B cell (primary cell): Measurements from ENCODE around the gene GNG7.

Experiments used
- EZH2 ChIP-seq: IDR thresholded peaks from 2 replicates; pipeline ENCODE4 v1.6.1; 2012; ENCODE audit warnings: borderline replicate concordance, low read depth, mild to moderate bottlenecking, moderate library complexity, low read length; ENCODE audit not compliant: insufficient read depth, poor library complexity, severe bottlenecking
- TF ChIP-seq, protein P1 (sequence below): fragments of 200-600 bp; IDR thresholded peaks from one replicate; pipeline ENCODE4 v1.8.0; 2022; ENCODE audit warnings: antibody characterized with exemption, mild to moderate bottlenecking

DNA sequence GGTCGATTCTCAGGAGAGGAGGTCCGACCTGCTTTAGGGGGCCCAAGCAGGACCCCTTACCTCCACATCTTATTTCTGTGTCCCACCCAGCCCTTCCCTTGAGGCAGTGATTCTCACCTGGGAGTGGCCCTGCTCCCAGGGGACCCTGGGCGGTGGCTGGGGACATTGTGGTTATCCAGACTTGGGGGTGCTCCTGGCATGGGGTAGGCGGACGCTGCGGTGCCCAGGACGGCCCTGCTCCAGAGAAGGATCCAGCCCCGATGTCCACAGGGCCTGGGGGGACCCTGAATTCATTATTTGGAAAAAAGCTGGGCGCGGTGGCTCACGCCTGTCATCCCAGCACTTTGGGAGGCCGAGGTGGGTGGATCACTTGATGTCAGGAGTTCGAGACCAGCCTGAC lies 142.1 kb downstream of the GNG7 start:
- TF ChIP-seq, protein P1, sequence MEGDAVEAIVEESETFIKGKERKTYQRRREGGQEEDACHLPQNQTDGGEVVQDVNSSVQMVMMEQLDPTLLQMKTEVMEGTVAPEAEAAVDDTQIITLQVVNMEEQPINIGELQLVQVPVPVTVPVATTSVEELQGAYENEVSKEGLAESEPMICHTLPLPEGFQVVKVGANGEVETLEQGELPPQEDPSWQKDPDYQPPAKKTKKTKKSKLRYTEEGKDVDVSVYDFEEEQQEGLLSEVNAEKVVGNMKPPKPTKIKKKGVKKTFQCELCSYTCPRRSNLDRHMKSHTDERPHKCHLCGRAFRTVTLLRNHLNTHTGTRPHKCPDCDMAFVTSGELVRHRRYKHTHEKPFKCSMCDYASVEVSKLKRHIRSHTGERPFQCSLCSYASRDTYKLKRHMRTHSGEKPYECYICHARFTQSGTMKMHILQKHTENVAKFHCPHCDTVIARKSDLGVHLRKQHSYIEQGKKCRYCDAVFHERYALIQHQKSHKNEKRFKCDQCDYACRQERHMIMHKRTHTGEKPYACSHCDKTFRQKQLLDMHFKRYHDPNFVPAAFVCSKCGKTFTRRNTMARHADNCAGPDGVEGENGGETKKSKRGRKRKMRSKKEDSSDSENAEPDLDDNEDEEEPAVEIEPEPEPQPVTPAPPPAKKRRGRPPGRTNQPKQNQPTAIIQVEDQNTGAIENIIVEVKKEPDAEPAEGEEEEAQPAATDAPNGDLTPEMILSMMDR: no peak
- no peak for TF ChIP-seq EZH2
